Stomach (tissue), 4 donors: Measurements from ENCODE around the gene CCNL1.

ENCODE experiments used
- CTCF ChIP-seq, 7 experiments: fragments of 450-650 bp in 4 of 7; fragments of 200-600 bp in 3 of 7; sonication (generic) in 3 of 7; IDR thresholded peaks; one replicate each; pipeline ENCODE4 v1.5.1; 2016 to 2019; ENCODE audit warnings: antibody characterized with exemption in 7 of 7, control low read depth in 2 of 7, mild to moderate bottlenecking in 1 of 7
- POLR2A ChIP-seq, 4 donors: fragments of 450-650 bp; IDR thresholded peaks; one replicate each; pipeline ENCODE4 v1.6.1; 2016; ENCODE audit warnings: antibody characterized with exemption in 4 of 4, control low read depth in 2 of 4, mild to moderate bottlenecking in 1 of 4, moderate library complexity in 1 of 4
- POLR2AphosphoS5 ChIP-seq, 3 donors: sonication (generic); formaldehyde crosslinking; IDR thresholded peaks; one replicate each; pipeline ENCODE4 v1.6.1; 2016; ENCODE audit warnings: antibody characterized with exemption in 3 of 3

- peak in 2 of 3 donors; percentile 39 to 42 for TF ChIP-seq POLR2AphosphoS5 (IDR thresholded peaks at IDR 0.05)
- TF ChIP-seq CTCF (IDR thresholded peaks at IDR 0.05) = peak in 5 of 7 experiments; percentile 22 to 60 (median 43)
- no peak for TF ChIP-seq POLR2A (IDR thresholded peaks at IDR 0.05)
Measured at GRCh38 chr3:157130467-157131251, 29.3 kb downstream of the CCNL1 start.
